ENCODE measurements around the gene JAZF1. TPM values are rescaled to one million over a fixed set of nuclear protein-coding genes. Genes with fewer than 3 reads are reported as not detected.

JAZF1 gene
- total and polyA plus RNA-seq, 2 experiments from 2014 or later = 13.8 to 19.6 TPM

GRCh38 chr7:28005847-28006231 lies 174.8 kb downstream of the JAZF1 start:
- Histone ChIP-seq H3K36me3 (ENCODE audit: low read depth) (no peaks in the 10 kb centered on the region), H3K9me2 (ENCODE audit: insufficient read depth) (no peaks in the 10 kb centered on the region), H3K4me1 (ENCODE audit: insufficient read depth) (peaks cover 5% of the 10 kb centered on the region; the same call in 1 of the 2 replicates), H3K27ac (no peak overlapping the region), H3K79me2 (ENCODE audit: insufficient read depth) (peaks cover 36% of the 10 kb centered on the region), H2AFZ (no peak overlapping the region), H3K9me3 (ENCODE audit: low read depth) (no peaks in the 10 kb centered on the region), H3K9ac (no peak overlapping the region), H3K27me3 (replicated peaks; ENCODE audit: insufficient read depth) (no peaks in the 10 kb centered on the region), H3K4me2 (ENCODE audit: unreplicated experiment) (no peak overlapping the region), H4K20me1 (ENCODE audit: insufficient read depth) (no peaks in the 10 kb centered on the region), H3F3A (ENCODE audit: insufficient read depth) (no peaks in the 10 kb centered on the region), H3K4me3 (no peak overlapping the region)
- DNase-seq = no peak
- in situ Hi-C loops (cut with MboI) = no loop called here
- no peak for TF ChIP-seq EZH2 (IDR thresholded peaks at IDR 0.05; ENCODE audit: insufficient read depth, poor library complexity, severe bottlenecking)
- no peak for TF ChIP-seq EZH2phosphoT487 (IDR thresholded peaks at IDR 0.05; ENCODE audit: insufficient read depth, low read depth)
- WGBS, 2 experiments (ENCODE audit: low coverage in 1 of 2, low lambda C conversion rate in 2 of 2, missing lambda C conversion rate in 2 of 2) = 100% methylated on average over 1 of the region's 1 CpG

GRCh38 chr7:28005075-28005846 lies 175.3 kb downstream of the JAZF1 start:
- peaks cover 5% of the 10 kb centered on the region; the same call in 1 of the 2 replicates for H3K4me1 ChIP-seq (ENCODE audit: insufficient read depth)
- in situ Hi-C loops (cut with MboI) = no loop called here
- H3K9me3 ChIP-seq (ENCODE audit: low read depth) = no peaks in the 10 kb centered on the region
- no peak overlapping the region for H3K4me3 ChIP-seq
- 29 to 31% methylated on average over 7 of the region's 7 CpGs for WGBS, 2 experiments (ENCODE audit: low coverage in 1 of 2, low lambda C conversion rate in 2 of 2, missing lambda C conversion rate in 2 of 2)
- no peaks in the 10 kb centered on the region for H3F3A ChIP-seq (ENCODE audit: insufficient read depth)
- no peak overlapping the region for H2AFZ ChIP-seq
- H3K4me2 ChIP-seq (ENCODE audit: unreplicated experiment) = no peak overlapping the region
- no peak for DNase-seq
- no peaks in the 10 kb centered on the region for H3K9me2 ChIP-seq (ENCODE audit: insufficient read depth)
- H3K27ac ChIP-seq = no peak overlapping the region
- H3K9ac ChIP-seq = no peak overlapping the region
- no peaks in the 10 kb centered on the region for H3K36me3 ChIP-seq (ENCODE audit: low read depth)
- H4K20me1 ChIP-seq (ENCODE audit: insufficient read depth) = no peaks in the 10 kb centered on the region
- no peak for TF ChIP-seq EZH2phosphoT487 (IDR thresholded peaks at IDR 0.05; ENCODE audit: insufficient read depth, low read depth)
- TF ChIP-seq EZH2 (IDR thresholded peaks at IDR 0.05; ENCODE audit: insufficient read depth, poor library complexity, severe bottlenecking) = no peak
- H3K27me3 ChIP-seq (replicated peaks; ENCODE audit: insufficient read depth) = no peaks in the 10 kb centered on the region
- H3K79me2 ChIP-seq (ENCODE audit: insufficient read depth) = peaks cover 35% of the 10 kb centered on the region

GRCh38 chr7:28003408-28003807 lies 177.2 kb downstream of the JAZF1 start:
- H3K9me2 ChIP-seq (ENCODE audit: insufficient read depth) = no peaks in the 10 kb centered on the region
- no peak overlapping the region for H3K27ac ChIP-seq

GRCh38 chr7:28002638-28003037 lies 178.0 kb downstream of the JAZF1 start:
- H3K4me3 ChIP-seq = no peak overlapping the region
- in situ Hi-C loops (cut with MboI) = no loop called here
- H3K79me2 ChIP-seq (ENCODE audit: insufficient read depth) = peaks cover 50% of the 10 kb centered on the region
- no peaks in the 10 kb centered on the region for H3K9me2 ChIP-seq (ENCODE audit: insufficient read depth)
- DNase-seq = peak; percentile 25
- TF ChIP-seq EZH2phosphoT487 (IDR thresholded peaks at IDR 0.05; ENCODE audit: insufficient read depth, low read depth) (no peak), EZH2 (IDR thresholded peaks at IDR 0.05; ENCODE audit: insufficient read depth, poor library complexity, severe bottlenecking) (no peak)
- H2AFZ ChIP-seq = no peak overlapping the region
- H3K27me3 ChIP-seq (replicated peaks; ENCODE audit: insufficient read depth) = no peaks in the 10 kb centered on the region
- H3F3A ChIP-seq (ENCODE audit: insufficient read depth) = no peaks in the 10 kb centered on the region
- no peak overlapping the region for H3K4me2 ChIP-seq (ENCODE audit: unreplicated experiment)
- H3K36me3 ChIP-seq (ENCODE audit: low read depth) = no peaks in the 10 kb centered on the region
- no peaks in the 10 kb centered on the region for H3K9me3 ChIP-seq (ENCODE audit: low read depth)
- H3K27ac ChIP-seq = no peak overlapping the region
- no peak overlapping the region for H3K9ac ChIP-seq
- no peaks in the 10 kb centered on the region for H4K20me1 ChIP-seq (ENCODE audit: insufficient read depth)
- peaks cover 5% of the 10 kb centered on the region; the same call in 1 of the 2 replicates for H3K4me1 ChIP-seq (ENCODE audit: insufficient read depth)

More at GRCh38 chr7:28003408-28003807, 177.2 kb downstream of the JAZF1 start:
- in situ Hi-C loops (cut with MboI) = no loop called here
- H3K9ac ChIP-seq = no peak overlapping the region
- no peaks in the 10 kb centered on the region for H3K9me3 ChIP-seq (ENCODE audit: low read depth)
- peaks cover 49% of the 10 kb centered on the region for H3K79me2 ChIP-seq (ENCODE audit: insufficient read depth)
- no peak overlapping the region for H2AFZ ChIP-seq
- H3K4me3 ChIP-seq = no peak overlapping the region
- no peaks in the 10 kb centered on the region for H3K36me3 ChIP-seq (ENCODE audit: low read depth)
- H4K20me1 ChIP-seq (ENCODE audit: insufficient read depth) = no peaks in the 10 kb centered on the region
- H3K4me2 ChIP-seq (ENCODE audit: unreplicated experiment) = no peak overlapping the region
- H3F3A ChIP-seq (ENCODE audit: insufficient read depth) = no peaks in the 10 kb centered on the region
- no peaks in the 10 kb centered on the region for H3K27me3 ChIP-seq (replicated peaks; ENCODE audit: insufficient read depth)
- peaks cover 5% of the 10 kb centered on the region; the same call in 1 of the 2 replicates for H3K4me1 ChIP-seq (ENCODE audit: insufficient read depth)
- no peak for TF ChIP-seq EZH2 (IDR thresholded peaks at IDR 0.05; ENCODE audit: insufficient read depth, poor library complexity, severe bottlenecking)
- no peak for TF ChIP-seq EZH2phosphoT487 (IDR thresholded peaks at IDR 0.05; ENCODE audit: insufficient read depth, low read depth)
- WGBS, 2 experiments (ENCODE audit: low coverage in 1 of 2, low lambda C conversion rate in 2 of 2, missing lambda C conversion rate in 2 of 2) = 98 to 100% methylated on average over 2 of the region's 2 CpGs
- no peak for DNase-seq

Data from GM23248 (cell line).